IMR-90 (cell line): ENCODE data around the gene APOB.

Experiments used
- BHLHE40 ChIP-seq: fragments of 150-350 bp; IDR thresholded peaks from 2 replicates; pipeline ENCODE4 v1.6.1; 2016; ENCODE audit warnings: mild to moderate bottlenecking, low read depth, low read length
- MAZ ChIP-seq: IDR thresholded peaks from 2 replicates; pipeline ENCODE4 v1.6.1; 2012; ENCODE audit warnings: low read depth, mild to moderate bottlenecking, low read length, improper control_type of control experiment, moderate library complexity, borderline replicate concordance
- MXI1 ChIP-seq: IDR thresholded peaks from 2 replicates; pipeline ENCODE4 v1.6.1; 2012; ENCODE audit warnings: low read depth, mild to moderate bottlenecking, low read length, moderate library complexity, borderline replicate concordance
- NFE2L2 ChIP-seq: fragments of 150-350 bp; IDR thresholded peaks from 2 replicates; pipeline ENCODE4 v1.6.1; 2016; ENCODE audit warnings: low read depth, mild to moderate bottlenecking, low read length
- POLR2A ChIP-seq: IDR thresholded peaks from 2 replicates; pipeline ENCODE4 v1.6.1; 2012; ENCODE audit warnings: mild to moderate bottlenecking, low read depth, low read length
- RAD21 ChIP-seq: IDR thresholded peaks from 2 replicates; pipeline ENCODE4 v1.6.1; 2012; ENCODE audit warnings: low read length, improper control_type of control experiment
- RCOR1 ChIP-seq: IDR thresholded peaks from 2 replicates; pipeline ENCODE4 v1.6.1; 2012; ENCODE audit warnings: mild to moderate bottlenecking, low read length, improper control_type of control experiment; ENCODE audit not compliant: insufficient replicate concordance
- RFX5 ChIP-seq: IDR thresholded peaks from 2 replicates; pipeline ENCODE4 v1.8.0; 2012; ENCODE audit warnings: low read depth, mild to moderate bottlenecking, low read length, moderate library complexity
- SMC3 ChIP-seq: fragments of 150-350 bp; IDR thresholded peaks from 2 replicates; pipeline ENCODE4 v1.6.1; 2016; ENCODE audit warnings: low read depth, mild to moderate bottlenecking, antibody characterized with exemption, low read length, moderate library complexity
- TF ChIP-seq, protein P1 (sequence below): conservative IDR thresholded peaks from 2 replicates; pipeline ENCODE4 v1.5.1; 2012; ENCODE audit warnings: mild to moderate bottlenecking, low read depth, low read length, improper control_type of control experiment
- TF ChIP-seq, protein P2 (sequence below): fragments of 150-350 bp; IDR thresholded peaks from 2 replicates; pipeline ENCODE4 v1.6.1; 2016; ENCODE audit warnings: low read depth, mild to moderate bottlenecking, low read length, moderate library complexity, borderline replicate concordance
- TF ChIP-seq, protein P3 (sequence below): fragments of 150-350 bp; IDR thresholded peaks from 2 replicates; pipeline ENCODE4 v1.6.1; 2017; ENCODE audit warnings: mild to moderate bottlenecking, antibody characterized with exemption, low read length, low read depth

DNA sequence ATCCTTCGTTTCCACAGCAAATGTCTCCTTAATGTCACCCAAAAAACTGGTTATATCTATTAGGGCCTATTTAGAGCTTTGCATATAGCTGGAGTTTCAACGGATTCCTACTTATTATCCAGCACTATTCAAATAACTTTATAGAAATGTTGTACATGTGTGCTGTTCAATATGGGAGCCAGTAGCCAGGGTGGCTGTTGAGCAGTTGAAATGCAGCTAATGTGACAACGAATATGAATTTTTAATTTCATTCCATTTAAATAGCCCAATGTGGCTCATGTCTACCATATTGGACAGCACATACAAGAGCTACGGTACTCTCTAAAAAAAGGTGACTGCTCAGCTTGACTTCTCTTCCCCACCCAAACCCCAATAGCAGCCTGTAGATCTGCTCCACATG, 2.4 kb downstream of the APOB start:
- TF ChIP-seq POLR2A: no peak
- TF ChIP-seq, protein P1, sequence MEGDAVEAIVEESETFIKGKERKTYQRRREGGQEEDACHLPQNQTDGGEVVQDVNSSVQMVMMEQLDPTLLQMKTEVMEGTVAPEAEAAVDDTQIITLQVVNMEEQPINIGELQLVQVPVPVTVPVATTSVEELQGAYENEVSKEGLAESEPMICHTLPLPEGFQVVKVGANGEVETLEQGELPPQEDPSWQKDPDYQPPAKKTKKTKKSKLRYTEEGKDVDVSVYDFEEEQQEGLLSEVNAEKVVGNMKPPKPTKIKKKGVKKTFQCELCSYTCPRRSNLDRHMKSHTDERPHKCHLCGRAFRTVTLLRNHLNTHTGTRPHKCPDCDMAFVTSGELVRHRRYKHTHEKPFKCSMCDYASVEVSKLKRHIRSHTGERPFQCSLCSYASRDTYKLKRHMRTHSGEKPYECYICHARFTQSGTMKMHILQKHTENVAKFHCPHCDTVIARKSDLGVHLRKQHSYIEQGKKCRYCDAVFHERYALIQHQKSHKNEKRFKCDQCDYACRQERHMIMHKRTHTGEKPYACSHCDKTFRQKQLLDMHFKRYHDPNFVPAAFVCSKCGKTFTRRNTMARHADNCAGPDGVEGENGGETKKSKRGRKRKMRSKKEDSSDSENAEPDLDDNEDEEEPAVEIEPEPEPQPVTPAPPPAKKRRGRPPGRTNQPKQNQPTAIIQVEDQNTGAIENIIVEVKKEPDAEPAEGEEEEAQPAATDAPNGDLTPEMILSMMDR: no peak
- TF ChIP-seq, protein P2, sequence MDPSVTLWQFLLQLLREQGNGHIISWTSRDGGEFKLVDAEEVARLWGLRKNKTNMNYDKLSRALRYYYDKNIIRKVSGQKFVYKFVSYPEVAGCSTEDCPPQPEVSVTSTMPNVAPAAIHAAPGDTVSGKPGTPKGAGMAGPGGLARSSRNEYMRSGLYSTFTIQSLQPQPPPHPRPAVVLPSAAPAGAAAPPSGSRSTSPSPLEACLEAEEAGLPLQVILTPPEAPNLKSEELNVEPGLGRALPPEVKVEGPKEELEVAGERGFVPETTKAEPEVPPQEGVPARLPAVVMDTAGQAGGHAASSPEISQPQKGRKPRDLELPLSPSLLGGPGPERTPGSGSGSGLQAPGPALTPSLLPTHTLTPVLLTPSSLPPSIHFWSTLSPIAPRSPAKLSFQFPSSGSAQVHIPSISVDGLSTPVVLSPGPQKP: no peak
- TF ChIP-seq SMC3: no peak
- TF ChIP-seq RAD21: no peak
- TF ChIP-seq BHLHE40: no peak
- TF ChIP-seq MXI1: no peak
- TF ChIP-seq, protein P3, sequence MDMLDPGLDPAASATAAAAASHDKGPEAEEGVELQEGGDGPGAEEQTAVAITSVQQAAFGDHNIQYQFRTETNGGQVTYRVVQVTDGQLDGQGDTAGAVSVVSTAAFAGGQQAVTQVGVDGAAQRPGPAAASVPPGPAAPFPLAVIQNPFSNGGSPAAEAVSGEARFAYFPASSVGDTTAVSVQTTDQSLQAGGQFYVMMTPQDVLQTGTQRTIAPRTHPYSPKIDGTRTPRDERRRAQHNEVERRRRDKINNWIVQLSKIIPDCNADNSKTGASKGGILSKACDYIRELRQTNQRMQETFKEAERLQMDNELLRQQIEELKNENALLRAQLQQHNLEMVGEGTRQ: no peak
- no peak for TF ChIP-seq NFE2L2
- TF ChIP-seq RFX5: no peak
- TF ChIP-seq RCOR1: no peak
- TF ChIP-seq MAZ: no peak
